CD4-positive, alpha-beta T cell (primary cell): ENCODE data around the gene AUTS2. TPM values are rescaled to one million over a fixed set of nuclear protein-coding genes. Genes with fewer than 3 reads are reported as not detected.

Source experiments
- ATAC-seq: fragments of 200-7000 bp; cut with Tn5 transposase; one replicate; pipeline ENCODE4 v1.10.0; 2022; ENCODE audit warnings: mild to moderate bottlenecking; ENCODE audit not compliant: poor library complexity
- CTCF ChIA-PET: fragments of 350-600 bp; sonication (Branson Sonifier 250); formaldehyde crosslinking; loops from one replicate; lab custom pipeline; 2021; ENCODE audit warnings: antibody characterized with exemption, inconsistent platforms; lab: Charles Lee
- POLR2A ChIA-PET: fragments of 350-600 bp; sonication (Branson Sonifier 250); formaldehyde crosslinking; loops from one replicate; lab custom pipeline; 2021; ENCODE audit warnings: antibody characterized with exemption, inconsistent platforms; lab: Charles Lee
- DNase-seq, 14 experiments: peaks; one replicate each; pipeline ENCODE4 v3.0.0-alpha.2; 2013 to 2020; ENCODE audit warnings: mixed read lengths in 2 of 14
- H3K27ac ChIP-seq, 2 donors: one replicate each; pipeline versions ENCODE4 v1.5.1 to v1.7.0; 2013; ENCODE audit warnings: low read length in 2 of 2, low read depth in 1 of 2, mild to moderate bottlenecking in 1 of 2
- H3K27me3 ChIP-seq, 2 experiments: 1 replicate in 1 of 2; 2 replicates in 1 of 2; pipeline versions ENCODE4 v1.6.1 to v1.7.0; 2013; ENCODE audit warnings: low read length in 2 of 2, control low read depth in 1 of 2, mild to moderate bottlenecking in 1 of 2, moderate library complexity in 1 of 2; ENCODE audit not compliant: insufficient read depth in 2 of 2, control insufficient read depth in 1 of 2
- H3K36me3 ChIP-seq: one replicate; pipeline ENCODE4 v1.6.1; 2013; ENCODE audit warnings: low read length, control low read depth; ENCODE audit not compliant: insufficient read depth
- H3K4me1 ChIP-seq: one replicate; pipeline ENCODE4 v1.6.1; 2013; ENCODE audit warnings: low read length, control low read depth; ENCODE audit not compliant: insufficient read depth
- H3K4me3 ChIP-seq: one replicate; pipeline ENCODE4 v1.5.1; 2013; ENCODE audit warnings: mild to moderate bottlenecking, low read length, moderate library complexity
- H3K9me3 ChIP-seq, 2 experiments: 1 replicate in 1 of 2; 2 replicates in 1 of 2; pipeline versions ENCODE4 v1.6.1 to v1.7.0; 2013; ENCODE audit warnings: low read length in 2 of 2, mild to moderate bottlenecking in 2 of 2, control low read depth in 1 of 2, moderate library complexity in 1 of 2; ENCODE audit not compliant: control insufficient read depth in 1 of 2, insufficient read depth in 1 of 2
- H3K27ac Mint-ChIP-seq: one replicate; pipeline ENCODE4 v1.8.0; 2020; ENCODE audit warnings: mixed read lengths
- H3K27me3 Mint-ChIP-seq: one replicate; pipeline ENCODE4 v1.8.0; 2021; ENCODE audit warnings: mixed read lengths
- H3K36me3 Mint-ChIP-seq: one replicate; pipeline ENCODE4 v1.8.0; 2021; ENCODE audit warnings: low read depth, mixed read lengths
- H3K4me1 Mint-ChIP-seq: one replicate; pipeline ENCODE4 v1.8.0; 2021; ENCODE audit warnings: low read depth, mixed read lengths
- H3K4me3 Mint-ChIP-seq: one replicate; pipeline ENCODE4 v1.8.0; 2020; ENCODE audit warnings: mild to moderate bottlenecking, mixed read lengths
- H3K9me3 Mint-ChIP-seq: one replicate; pipeline ENCODE4 v1.8.0; 2020; ENCODE audit warnings: mixed read lengths
- intact Hi-C, 2 experiments: fragments of 100-400 bp; cut with DNase I in 1 of 2; cut with micrococcal nuclease in 1 of 2; formaldehyde crosslinking; loops; one replicate each; pipeline versions ENCODE4 v1.15.1 to v1.9.0; 2023 to 2025; cut with DNase I, micrococcal nuclease
- total RNA-seq, 174 experiments: library from RNA in 2 of 174; stranded (reverse) in 2 of 174; gene quantifications; one replicate each; pipeline ENCODE4 v1.2.3 and lab custom pipeline; 2021 to 2026
- TF ChIP-seq, protein P1 (sequence below): fragments of 200-600 bp; IDR thresholded peaks from one replicate; pipeline ENCODE4 v1.8.0; 2022; ENCODE audit warnings: antibody characterized with exemption, mild to moderate bottlenecking

The AUTS2 gene
- total RNA-seq, 2 experiments from 2014 or later, result 43.6 to 47.6 TPM

DNA sequence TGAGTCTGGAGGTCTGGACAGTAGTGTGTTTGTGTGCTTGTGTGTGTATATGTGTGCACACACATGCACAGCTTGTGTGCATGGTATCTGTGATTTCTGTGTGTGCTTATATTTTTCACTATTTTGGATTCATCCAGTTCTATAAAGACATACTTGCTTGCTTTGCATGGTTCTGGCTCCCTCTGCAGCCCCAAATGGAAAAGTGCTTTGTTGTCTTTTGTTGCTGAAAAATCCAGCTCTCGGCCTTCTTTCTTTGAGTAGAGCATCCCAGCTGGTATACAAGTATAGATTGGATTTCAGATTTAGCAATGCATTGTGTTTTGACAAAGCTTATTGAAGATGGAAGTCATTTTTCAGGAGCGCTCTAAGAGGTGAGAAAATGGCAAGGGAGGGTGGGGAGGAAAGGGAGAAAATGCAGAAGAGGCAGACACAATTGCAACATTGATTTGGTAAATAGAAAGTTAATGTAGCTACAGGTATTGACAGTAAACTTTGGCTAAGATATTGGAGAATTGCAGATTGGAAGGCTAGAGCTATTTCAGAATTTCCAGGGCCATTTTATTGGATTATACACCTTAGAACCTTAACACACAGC, 333.9 kb downstream of the AUTS2 start:
- Histone ChIP-seq H3K9me3 (peaks cover 0 to 13% of the 10 kb centered on the region in 2 experiments), H3K4me1 (no peaks in the 10 kb centered on the region), H3K36me3 (no peaks in the 10 kb centered on the region), H3K27ac (no peak overlapping the region), H3K27me3 (no peaks in the 10 kb centered on the region), H3K4me3 (no peak overlapping the region)
- ChIA-PET POLR2A (no interaction called here), CTCF (interaction anchor here (1.1 kb wide), 1 partner anchor 18 kb away, joined by 3 read pairs; no protein-coding TSS in a partner anchor)
- Mint-ChIP-seq H3K27me3 (no peaks in the 10 kb centered on the region), H3K4me1 (no peaks in the 10 kb centered on the region), H3K36me3 (no peaks in the 10 kb centered on the region), H3K27ac (no peak overlapping the region), H3K4me3 (no peak overlapping the region), H3K9me3 (no peaks in the 10 kb centered on the region)
- DNase-seq (peak in 1 of 14 experiments; percentile 15), ATAC-seq (no peak)
- TF ChIP-seq, protein P1, sequence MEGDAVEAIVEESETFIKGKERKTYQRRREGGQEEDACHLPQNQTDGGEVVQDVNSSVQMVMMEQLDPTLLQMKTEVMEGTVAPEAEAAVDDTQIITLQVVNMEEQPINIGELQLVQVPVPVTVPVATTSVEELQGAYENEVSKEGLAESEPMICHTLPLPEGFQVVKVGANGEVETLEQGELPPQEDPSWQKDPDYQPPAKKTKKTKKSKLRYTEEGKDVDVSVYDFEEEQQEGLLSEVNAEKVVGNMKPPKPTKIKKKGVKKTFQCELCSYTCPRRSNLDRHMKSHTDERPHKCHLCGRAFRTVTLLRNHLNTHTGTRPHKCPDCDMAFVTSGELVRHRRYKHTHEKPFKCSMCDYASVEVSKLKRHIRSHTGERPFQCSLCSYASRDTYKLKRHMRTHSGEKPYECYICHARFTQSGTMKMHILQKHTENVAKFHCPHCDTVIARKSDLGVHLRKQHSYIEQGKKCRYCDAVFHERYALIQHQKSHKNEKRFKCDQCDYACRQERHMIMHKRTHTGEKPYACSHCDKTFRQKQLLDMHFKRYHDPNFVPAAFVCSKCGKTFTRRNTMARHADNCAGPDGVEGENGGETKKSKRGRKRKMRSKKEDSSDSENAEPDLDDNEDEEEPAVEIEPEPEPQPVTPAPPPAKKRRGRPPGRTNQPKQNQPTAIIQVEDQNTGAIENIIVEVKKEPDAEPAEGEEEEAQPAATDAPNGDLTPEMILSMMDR, result no peak
- intact Hi-C loops, result no loop called here

GRCh38 chr7:69934144-69934903, 336.0 kb downstream of the AUTS2 start:
- H3K9me3 Mint-ChIP-seq, result no peaks in the 10 kb centered on the region
- Histone ChIP-seq H3K36me3 (no peaks in the 10 kb centered on the region), H3K27ac (no peak overlapping the region), H3K9me3 (no peaks in the 10 kb centered on the region), H3K27me3 (no peaks in the 10 kb centered on the region), H3K4me3 (no peak overlapping the region), H3K4me1 (no peaks in the 10 kb centered on the region)
- ChIA-PET CTCF (no interaction called here), POLR2A (no interaction called here)
- H3K4me3 Mint-ChIP-seq, result no peak overlapping the region
- no peak overlapping the region for H3K27ac Mint-ChIP-seq
- H3K4me1 Mint-ChIP-seq, result peaks cover 2% of the 10 kb centered on the region
- TF ChIP-seq, protein P1, result no peak
- no peaks in the 10 kb centered on the region for H3K27me3 Mint-ChIP-seq
- intact Hi-C loops, result no loop called here
- ATAC-seq (no peak), DNase-seq (no peak)
- no peaks in the 10 kb centered on the region for H3K36me3 Mint-ChIP-seq

DNA sequence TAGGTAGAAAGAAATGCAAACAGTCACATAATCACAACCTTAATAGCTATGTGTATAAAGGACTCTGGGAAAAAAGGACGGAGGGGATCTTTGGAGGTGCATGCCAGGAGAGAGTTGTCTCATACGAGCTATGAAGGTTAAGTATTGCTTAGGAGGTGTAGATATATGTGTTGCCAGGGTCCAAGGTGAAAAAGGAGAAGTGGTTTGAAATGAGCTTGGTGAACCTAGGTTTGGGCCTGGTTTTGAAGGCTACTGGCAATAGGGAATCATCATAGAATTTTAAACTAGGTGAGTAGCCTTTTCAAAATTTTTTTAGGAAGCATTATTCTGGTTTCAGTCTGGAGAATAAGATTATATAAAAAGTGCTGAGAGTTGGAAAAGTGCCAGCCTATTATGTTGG, 336.8 kb downstream of the AUTS2 start:
- H3K4me1 ChIP-seq, result no peaks in the 10 kb centered on the region
- no peaks in the 10 kb centered on the region for H3K9me3 ChIP-seq
- Mint-ChIP-seq H3K4me1 (peaks cover 6% of the 10 kb centered on the region), H3K36me3 (no peaks in the 10 kb centered on the region), H3K27ac (no peak overlapping the region), H3K4me3 (no peak overlapping the region), H3K9me3 (no peaks in the 10 kb centered on the region), H3K27me3 (no peaks in the 10 kb centered on the region)
- no peaks in the 10 kb centered on the region for H3K27me3 ChIP-seq
- CTCF ChIA-PET, result no interaction called here
- ATAC-seq, result no peak
- DNase-seq, result no peak
- POLR2A ChIA-PET, result no interaction called here
- TF ChIP-seq, protein P1, result no peak
- no peak overlapping the region for H3K27ac ChIP-seq
- no peaks in the 10 kb centered on the region for H3K36me3 ChIP-seq
- intact Hi-C loops, result no loop called here
- H3K4me3 ChIP-seq, result no peak overlapping the region
